HG03060 (cell line): ENCODE data around the gene YLPM1.
A peak's percentile ranks its signal among the peaks of the same experiment; 100 is the strongest.

Source experiments
- ATAC-seq: cut with Tn5 transposase; IDR thresholded peaks from one replicate; pipeline ENCODE4 v1.9.1; 2021; ENCODE audit warnings: low read depth, moderate number of reproducible peaks; ENCODE audit not compliant: unreplicated experiment

Gene YLPM1

DNA sequence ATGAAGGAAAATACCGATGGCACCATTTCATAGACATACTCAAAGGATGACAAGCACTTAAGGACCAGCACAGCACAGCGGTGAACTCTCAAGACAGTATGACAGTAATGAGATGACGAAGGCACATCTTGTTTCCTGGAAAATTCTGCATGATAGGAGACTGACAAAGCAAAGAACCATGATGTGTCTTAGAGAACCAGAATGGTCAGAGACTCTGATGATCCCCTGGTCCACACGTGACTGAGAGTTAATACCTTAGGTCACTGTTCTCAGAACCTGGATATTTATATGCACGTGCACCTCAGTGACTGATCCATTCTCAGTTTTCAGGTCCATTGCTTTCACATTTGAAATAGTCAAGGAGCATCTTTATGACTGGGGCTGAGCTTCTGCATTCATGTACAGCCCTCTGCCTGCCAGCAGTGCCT lies 77.5 kb downstream of the YLPM1 start:
- ATAC-seq: peak; percentile 38

DNA sequence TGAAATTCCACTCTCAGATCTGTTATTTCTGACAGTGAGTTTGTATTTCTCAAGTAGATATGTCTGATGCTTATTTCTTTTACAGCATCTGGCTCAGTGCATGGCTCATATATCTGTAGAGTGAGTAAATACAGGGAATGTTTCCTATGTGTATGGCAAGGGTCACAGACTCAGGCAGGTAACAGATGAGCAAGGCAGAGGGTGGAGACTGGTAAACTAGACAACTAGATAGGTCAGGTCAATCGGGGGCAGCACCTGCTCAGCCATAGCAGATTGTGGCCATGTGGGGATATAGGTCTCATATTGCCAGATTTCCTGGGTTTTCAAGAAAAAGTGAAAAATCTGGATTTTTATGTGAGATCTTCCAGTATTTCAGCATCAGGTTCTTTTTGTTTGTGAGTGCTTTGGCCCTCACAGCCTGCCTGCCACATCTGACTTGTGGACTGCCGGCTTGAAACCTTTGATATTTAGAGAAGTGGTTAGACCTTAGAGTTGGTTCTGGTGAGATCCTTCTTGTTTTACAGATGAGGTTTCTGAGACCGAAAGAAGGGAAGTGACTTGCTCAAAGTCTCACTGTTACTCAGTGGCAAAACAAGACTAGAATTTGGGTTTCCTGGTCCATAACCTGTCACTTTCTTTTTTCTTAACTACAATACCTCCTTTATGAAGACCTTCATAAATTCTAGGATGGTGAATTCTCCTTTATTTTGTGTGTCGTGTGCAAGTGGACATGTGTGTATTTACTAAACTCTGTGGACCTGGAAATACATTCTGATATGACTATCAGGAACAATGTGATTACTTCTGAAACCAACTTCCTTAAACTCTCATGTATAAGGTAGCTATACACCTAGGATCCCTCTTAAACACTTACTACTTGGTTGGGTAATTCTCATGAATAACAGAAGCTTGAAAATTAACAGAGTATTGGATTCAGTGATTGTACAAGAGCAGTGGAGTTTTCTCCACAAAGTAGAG lies 78.4 kb downstream of the YLPM1 start:
- ATAC-seq: peak; percentile 49

DNA sequence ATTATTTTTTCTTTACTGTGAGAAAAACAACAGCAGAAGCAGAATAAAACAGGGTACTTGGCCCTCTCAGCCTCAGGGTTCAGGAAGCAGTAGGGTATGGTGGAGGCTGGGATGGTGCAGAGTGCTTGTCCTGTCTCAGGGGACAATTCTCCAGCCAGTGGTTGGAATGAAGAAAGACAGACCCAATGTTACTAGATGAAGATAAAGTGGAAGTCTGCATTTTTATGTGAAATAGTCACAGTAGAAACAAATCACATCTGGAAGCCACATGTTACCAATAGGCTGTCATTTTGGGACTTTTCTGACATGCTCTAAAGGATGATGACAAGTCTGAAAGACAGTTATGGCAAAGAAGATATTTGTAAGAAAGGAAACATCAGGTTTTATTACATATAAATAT lies 80.5 kb downstream of the YLPM1 start:
- no peak for ATAC-seq

DNA sequence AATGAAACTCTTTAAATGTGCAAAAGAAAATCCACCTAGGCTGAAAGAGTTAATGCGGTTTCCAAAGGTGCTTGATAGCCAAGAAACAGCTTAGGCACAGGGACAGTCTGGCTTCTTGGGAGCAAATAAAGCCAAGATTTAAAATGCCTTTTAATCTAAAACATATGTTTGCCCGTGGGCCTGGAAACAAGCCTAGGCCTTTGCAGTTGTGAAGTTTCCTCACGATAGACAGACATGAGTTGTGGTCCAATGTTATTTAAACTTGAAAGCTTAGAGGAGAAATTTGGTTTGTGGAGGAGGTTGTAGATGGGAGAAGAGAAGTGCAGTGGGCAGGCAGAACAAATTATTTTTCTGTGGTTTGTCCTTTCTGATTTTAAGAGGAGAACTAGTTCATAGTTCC lies 83.1 kb downstream of the YLPM1 start:
- ATAC-seq: no peak

DNA sequence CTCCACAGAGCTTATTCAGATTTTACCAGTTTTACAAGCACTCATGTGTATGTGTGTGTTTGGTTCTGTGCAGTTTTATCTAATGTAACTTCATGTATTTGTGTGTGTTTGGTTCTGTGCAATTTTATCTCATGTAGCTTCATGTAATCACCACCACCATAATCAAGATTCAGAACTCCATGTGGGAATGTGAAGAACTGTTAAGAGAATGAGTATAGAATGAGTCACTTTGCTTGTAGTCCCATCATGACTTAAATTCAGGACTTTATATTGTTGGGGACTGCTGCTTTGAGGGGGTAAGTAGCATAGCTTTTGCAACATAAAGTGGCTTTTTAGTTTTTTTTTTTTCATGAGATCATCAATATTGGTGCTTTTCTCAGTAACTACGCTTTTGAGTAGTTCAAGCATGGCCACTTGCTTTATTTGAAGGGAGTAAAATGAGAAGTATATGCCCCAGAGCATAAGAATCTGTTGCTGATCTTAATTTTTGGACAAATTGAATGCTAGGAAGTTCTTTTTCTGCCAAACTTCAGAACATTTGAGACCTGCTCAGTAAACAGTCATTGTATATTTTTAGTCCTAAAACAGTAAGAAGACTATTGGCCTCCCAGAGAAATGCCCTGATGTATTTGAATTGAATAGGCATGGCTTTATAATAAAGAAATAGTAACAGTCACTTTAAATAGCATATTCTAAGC lies 84.0 kb downstream of the YLPM1 start:
- no peak for ATAC-seq

DNA sequence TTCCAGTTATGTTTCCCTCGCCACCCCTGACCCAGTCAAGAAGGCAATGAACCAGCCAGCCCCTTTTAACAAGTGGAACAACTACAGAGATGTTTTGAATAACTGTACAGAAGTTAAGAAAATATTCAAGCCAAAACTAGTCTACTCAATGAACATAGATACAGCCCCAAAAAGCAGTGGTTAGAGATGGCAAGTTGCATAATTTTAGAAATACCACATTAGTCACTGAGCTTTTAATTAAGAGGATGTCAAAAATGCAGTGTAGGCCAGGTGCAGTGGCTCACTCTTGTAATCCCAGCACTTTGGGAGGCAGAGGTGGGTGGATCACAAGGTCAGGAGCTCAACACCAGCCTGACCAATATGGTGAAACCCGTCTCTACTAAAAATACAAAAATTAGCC lies 85.7 kb downstream of the YLPM1 start:
- no peak for ATAC-seq

DNA sequence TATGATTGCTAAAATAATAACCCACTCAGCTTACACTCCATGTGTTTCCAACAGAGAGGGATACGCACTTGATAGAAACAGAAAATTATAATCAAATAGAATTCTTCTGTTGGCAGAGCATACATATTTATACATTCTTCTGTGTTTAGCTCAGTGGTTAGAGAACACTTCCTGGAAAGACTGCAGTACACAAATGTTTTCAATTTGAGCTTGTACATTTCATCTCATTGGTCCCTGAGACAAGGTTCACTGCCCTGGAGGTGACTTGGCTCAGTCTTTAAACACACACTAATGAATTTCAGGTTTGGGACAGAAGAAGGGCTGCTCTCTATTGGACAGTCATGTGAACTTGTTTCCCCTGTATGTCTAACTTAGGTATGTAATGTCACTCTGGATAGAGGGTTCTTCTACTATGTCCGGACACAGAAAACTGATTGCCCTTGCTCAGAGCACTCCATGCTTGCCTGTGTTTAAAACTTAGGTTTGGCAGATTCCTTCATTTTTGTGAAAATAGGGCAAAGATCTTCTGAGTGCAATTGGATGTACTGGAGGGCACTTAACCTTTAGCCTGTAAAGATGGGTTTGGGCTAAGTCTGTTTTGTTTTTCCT lies 89.9 kb downstream of the YLPM1 start:
- no peak for ATAC-seq

DNA sequence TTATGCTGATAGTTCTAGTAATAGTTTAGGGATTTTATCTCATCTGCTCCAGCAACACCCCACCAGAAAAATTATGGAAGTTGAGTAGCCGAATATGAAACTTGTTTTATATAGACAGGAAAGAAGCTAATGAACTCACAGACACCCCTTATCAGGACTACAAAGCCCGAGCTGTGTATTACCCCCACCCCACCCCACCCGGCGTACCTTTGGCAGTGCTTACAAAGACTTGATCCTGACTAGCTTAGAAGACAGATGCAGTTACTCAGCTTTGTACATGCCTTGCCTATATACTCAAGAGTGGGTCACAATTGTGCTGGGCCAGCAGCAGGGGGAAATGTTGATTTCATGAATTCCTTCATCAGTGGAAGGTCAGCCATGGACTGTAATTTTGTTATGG lies 90.5 kb downstream of the YLPM1 start:
- ATAC-seq: no peak

DNA sequence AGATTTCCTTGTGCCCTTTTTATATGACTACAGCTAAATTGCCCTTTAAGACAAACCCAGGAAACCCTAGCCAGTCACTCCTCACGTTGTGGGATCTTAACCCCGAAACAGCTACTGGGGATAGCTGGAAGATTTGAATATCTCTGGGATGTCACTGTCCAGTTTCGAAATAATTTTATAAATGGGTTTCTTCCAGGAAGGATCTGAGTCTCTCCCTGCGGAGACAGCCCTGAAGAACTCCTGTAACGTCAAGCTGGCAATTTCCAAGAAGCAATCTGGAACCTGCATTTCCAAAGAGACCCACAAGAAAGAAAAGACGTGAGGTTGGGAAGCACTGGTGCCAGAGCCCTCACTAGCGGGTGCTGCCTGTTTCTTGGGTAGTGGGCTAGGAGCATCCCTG lies 91.9 kb downstream of the YLPM1 start:
- no peak for ATAC-seq

DNA sequence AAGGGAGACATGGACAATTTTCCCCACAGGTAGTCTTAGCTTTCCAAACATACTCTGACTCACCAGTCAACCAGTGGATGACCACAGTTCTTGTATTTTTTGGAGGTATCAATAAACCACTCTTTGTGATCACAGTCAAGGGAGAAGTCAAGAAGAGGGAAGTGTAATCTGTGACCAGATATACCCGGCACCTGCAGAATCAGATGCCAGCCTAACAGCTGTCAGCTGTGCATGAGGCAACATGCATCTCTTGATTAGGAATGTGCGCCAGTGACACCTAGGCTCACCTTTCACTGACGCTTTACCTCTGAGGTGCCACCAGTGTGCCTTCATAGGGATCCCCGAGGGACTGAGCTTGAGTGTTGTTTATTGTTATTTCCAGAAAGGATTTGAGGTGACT lies 92.8 kb downstream of the YLPM1 start:
- no peak for ATAC-seq

DNA sequence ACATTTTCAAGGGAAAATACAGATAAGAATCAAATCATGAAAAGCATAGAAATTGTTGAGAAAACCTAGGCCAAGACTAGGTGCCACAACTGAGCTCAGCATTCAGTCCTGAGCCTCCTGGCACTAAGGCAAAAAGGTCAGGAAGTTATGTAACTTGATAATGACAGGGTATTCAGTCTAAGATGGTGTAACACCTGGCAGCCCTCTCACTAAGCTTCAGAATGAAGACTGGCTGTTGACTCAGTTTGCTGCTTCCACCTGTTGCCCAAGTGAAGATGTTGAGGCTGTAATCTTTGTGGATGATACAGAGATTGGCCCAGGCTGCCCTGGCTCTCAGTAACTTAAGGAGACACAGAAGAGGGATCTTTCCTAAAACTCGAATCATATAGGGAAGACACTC lies 93.2 kb downstream of the YLPM1 start:
- ATAC-seq: no peak

DNA sequence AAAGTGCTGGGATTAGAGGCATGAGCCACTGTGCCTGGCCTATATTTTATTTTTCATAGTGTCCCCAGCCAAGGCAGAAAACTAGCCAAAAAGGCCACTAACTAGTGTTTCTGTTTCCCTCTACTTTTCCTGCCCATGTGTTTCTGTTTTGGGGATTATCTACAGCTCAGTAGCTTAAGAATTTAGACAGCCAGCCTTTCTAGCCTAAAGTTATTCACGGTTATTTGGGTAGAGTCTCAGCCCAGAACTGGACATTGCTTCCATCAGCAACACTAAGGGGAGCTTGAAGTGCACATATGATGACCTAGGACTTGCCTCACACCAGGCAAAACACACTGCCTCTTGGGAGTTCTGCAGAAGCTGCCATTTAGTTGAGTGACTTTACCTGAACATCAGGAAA lies 94.9 kb downstream of the YLPM1 start:
- ATAC-seq: no peak

DNA sequence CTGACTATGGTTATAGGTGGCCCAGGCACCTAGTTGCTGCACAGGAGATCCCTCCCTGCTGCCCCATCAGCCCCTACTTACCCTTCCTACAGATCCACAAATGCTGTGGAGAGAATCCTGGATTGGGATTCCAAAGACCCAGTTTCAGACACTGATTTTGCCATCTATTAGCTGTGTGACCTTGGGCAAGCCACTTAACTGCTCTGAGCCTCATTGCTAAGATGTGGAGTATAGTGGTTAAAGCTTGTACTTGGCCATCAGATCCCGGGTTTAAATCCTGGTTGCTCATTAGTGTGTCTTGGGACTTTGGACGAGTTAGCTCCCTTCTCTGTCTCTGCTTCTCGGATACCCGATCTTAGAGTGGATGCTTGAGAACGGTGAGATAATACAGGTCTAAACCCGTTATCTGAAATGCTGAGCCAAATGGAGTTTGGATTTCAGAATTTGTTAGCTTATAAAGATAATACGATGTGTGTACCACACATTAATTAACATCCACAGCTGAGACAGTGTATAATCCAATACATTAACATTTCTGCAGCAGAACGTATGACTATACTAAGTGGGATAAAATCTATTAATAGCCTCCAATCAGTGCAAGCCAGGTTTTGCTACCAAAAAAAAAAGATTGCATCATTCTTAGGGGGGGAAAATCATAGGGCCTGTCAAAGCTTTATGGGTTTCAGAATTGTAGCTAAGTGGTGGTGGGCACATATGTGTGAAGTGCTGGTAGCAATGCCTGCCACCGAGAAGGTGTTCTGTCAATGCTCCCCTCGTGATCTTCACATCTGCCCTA lies 96.8 kb downstream of the YLPM1 start:
- no peak for ATAC-seq

DNA sequence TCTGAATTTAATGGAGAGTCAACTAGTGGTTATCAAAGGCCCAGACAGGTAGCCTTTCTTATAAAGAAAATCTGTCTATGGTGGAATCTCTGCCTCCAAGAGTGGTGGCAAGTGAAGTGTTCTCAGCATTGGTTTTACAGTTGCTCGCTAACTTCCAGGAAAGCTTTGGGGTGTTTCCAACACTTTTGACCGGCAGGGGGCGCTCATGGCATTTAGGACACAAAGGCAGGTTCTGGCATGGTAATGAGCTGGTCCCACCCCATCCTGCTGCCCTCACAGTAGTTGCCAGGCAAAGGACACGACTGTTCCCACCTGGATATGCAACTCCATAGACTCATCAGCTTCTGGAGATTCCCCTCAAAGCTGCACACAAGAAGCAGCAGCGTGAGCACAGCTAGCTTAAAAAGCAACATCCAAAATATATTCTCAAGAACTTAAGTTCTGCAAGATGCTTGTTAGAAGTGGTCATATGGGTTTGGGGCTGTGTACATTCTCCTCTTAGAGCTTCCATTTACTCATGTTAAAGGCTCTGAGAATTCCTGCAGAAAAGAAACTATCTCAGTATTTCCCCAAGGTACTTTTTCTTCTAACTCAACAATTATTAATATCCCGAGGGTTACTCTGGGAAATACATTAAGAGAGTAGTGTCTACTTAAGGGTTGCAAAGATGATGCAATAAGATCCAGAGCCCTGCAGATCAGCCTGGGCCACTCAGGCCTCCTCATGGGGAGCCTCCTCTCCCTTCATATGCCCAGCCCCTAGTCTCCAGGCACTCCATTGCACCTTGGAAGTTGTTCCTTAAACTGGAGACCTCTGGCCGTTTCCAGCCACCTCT lies 98.0 kb downstream of the YLPM1 start:
- ATAC-seq: no peak

DNA sequence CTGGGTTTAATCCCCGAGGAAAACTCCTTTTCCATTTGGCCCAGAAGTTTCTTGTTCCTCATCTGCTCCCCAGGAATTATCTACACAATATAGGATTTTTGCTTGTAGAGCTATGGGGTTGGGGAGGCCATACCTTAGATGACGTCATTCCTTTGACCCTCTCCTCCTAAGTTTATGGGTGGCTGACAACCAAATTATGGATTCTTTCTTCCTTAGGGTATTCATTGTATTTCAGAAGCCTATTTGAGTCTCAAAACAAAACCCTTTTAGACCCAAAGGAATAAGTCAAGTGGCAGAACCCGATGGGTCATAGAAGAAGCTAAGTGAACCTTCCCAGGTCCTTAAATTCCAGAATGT lies 98.6 kb downstream of the YLPM1 start:
- ATAC-seq: no peak

DNA sequence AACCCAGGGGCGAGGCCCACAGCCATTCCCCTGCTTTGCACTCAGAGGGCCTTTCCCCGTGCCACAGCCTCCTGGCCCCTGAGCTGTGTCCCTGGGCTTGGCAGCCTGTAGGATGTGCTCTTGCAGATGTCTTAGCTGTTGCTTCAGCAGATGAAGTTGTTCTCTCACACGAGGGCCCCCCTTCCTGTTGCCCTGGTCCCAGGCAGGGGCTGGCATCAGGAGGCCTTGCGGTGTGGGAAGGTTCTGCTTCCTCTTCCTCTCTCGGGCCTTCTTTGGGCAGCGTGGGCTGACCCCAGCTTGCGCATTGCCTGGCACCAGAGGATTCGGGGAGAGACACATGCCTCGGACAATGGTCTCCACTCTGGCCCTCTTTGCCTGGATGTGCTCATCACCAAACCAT lies 100.2 kb downstream of the YLPM1 start:
- no peak for ATAC-seq

DNA sequence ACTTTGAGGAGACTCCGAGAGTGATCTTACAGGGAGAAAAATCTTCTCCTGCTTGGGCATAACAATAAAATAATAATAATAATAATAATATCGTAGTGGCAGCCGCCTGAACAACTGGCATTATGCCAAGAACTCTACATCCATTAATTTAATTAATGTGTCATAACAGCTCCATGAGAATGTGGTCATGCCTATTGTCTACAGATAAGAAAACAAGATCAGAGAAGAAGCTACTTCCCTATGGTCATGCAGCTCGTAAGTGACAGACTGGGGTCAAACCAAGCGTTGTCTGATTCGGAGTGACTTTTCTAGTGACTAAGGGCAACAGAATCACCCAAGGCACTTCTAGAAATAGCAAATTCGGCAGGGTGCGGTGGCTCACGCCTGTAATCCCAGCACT lies 101.1 kb downstream of the YLPM1 start:
- no peak for ATAC-seq

DNA sequence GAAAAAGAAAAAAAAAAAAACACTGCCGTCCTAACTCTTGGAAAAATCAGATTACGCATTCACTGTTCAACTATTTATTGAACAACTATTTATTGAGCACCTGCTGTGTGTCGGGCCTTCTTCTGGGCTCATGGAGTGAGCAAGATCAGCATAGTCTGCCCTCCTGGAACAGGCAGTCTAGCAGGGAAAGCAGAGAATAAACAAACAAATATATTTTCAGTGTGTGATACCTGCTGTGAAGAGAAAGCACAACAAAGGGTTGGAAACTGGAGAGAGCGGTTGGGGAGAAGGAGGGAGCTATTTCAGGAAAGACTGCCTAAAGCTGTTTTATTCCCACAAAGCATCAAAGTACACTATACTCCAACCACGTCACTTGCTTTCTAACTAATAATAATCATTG lies 102.0 kb downstream of the YLPM1 start:
- ATAC-seq: no peak

DNA sequence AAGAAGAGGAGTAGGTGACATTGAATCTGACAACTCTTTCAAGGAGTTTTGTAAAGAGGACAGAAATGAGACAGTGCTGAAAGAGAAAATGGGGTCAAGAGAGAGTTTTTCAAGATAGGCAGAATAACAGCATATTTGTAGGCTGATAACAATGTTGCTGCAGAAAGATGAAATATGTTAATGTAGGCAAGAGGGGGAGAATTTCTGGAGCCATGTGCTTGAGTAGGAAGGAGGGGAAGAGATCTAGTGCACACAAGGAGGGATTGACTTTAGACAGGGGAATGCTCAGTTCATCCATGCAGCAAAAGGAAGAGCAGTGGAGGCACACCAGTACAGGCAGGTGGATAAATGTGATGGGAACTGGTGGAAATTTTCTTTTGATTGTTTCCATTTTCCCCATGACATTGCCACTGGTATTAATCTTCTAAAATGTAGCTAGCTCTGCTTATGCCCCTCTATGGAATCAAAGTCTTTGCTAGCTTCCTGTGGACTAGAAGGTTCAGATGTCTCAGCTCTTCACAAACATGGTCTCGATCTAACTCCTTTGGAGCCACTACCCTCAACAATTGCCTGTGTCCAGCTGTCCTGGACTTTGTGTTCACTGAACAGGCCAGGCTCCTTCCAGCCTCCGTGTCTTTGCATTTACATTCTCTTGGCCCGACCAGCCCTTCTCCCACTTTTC lies 103.7 kb downstream of the YLPM1 start:
- ATAC-seq: no peak
